LNCAP (cell line): ENCODE measurements around the gene MICAL3.

Source experiments
- CTCF ChIP-seq: fragments of 450-650 bp; IDR thresholded peaks from 2 replicates; pipeline ENCODE4 v1.5.1; 2017; ENCODE audit warnings: mild to moderate bottlenecking

The MICAL3 gene

DNA sequence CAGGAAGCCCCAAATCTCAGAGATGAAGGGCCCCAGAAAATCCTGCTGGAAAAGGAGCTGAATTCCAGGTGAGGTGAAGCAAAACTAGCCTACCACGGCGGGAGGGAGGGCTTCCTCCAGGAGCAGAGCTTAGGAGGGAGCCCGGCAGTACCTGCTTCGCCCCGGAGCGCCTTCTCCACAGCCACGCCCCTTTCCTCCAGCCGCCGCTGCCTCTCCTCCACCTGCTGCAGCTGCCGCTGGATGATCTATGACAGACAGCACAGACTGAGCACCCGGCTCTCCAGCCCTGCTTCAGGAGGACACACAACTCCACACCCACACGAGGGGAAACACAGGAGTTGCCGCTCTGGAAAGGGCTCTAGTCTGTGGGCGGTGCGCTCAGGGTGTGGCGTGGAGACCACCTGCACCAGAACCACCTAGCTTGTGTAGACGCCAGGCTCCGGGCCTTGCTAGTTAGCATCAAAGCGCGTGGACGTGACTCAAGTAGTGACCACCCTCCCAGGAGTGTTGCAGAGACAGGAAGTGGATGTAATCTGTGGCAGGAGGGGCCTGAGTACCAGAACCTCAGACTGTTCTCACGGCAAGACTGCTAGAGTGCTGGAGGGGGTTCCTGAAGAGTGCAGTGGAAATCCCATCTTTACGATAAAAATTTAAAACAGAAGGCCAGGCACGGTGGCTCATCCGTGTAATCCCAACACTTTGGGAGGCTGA, 215.5 kb downstream of the MICAL3 start:
- no peak for TF ChIP-seq CTCF

- TF ChIP-seq CTCF = no peak
Measured at GRCh38 chr22:17807578-17808410, 216.6 kb downstream of the MICAL3 start.

DNA sequence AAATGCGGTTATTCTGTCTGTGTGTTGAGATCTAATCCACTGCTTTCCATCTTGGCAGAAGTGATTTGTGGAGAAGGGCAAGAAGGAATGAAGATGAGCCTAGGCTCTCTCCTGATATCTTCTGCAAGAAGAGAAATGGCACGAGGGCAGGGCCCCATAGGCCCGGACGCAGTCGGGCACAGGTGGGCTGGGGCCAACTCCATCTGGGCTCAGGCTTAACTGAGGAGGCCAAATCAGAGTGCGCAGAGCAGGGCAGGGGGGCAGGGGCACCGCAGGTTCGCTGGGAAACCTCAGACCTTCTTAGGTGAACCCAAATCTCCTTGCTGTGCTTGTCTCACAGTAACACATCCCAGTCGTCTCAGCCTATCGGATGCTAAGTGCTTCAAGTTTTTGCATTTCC, 217.3 kb downstream of the MICAL3 start:
- no peak for TF ChIP-seq CTCF

DNA sequence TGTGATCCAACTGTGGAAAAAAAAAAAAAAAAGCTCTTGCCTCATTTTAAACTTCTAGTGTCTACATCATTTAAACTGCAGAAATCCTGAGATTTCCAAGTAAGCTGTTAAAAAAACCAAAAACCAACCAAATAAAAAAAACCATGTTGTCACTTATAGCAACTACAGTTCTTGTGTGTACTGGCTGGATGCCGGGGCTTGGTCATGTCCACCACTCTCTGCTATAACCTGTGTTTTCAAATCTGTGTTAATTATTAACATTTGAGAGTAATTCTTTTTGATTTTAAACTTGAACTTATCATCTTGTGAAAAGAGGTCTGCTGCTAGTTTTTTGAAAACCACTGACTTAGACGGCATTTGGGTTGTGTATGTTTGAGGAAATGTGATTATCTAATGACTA, 217.9 kb downstream of the MICAL3 start:
- no peak for TF ChIP-seq CTCF

DNA sequence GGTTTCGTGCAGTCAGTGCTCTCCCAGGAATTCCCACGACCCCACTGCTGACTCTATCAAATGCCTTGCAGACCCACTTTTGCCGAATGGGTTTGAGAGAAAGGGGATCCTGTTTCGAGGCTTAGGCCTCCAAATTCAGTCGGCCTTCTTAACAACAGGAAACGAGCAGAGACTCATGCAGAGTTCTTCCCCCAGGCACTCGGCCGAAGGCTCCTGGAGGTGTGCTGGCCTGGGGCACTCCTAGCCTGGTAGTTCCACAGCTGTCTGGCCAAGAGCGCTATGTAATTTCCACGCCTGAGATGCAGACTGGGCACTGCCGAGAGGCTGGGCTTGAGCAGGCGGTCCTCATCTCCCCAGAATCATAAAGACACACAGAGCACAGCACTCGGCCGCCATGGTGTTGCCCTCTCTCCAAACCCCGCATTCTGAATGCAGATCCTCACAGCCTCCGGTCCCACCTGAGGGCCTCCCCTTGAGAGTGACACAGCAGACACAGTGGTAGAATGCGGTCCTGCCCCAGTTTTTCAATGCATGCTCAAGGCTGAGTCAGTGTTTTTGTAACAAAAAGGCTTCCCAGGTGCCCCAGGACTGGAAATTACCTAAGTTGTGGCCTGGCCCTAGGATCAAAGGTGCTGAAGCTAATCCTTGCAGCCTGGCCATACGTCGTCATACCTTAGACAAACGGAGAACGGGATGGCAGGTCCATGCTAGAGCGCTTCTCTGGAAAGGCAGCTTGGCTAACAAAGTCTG, 219.9 kb downstream of the MICAL3 start:
- TF ChIP-seq CTCF = no peak

DNA sequence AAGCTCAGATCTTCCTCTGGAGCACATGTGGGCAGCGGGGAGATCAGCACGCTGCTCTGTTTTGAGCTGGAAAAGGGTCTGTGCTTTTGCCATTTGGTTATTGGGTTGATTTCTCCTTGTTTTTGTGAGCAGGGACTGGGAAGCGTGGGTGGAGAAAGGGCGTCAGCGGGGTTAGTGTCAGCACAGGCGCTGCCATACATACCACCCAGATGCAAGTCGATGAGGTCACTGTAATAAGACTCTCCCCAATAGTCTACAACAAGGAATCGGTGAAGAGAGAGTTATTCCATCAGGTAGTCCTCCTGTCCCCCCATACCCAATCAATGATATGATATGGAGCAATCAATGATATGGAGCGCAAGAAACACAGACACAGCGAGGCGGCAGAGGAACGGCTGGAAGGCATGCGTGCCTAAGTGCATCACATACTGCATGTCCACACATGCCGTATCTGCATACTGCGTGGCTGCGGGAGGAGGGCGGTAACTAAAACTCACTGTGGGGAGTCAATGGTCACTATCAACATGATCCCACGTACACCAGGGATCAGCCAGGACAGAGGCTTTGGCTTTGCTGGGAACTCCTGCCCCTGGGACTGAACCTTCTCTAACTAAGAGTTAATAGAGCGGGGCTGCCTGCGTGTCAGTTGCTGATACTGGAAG, 220.6 kb downstream of the MICAL3 start:
- TF ChIP-seq CTCF = no peak

GRCh38 chr22:17802822-17803221, 221.5 kb downstream of the MICAL3 start:
- no peak for TF ChIP-seq CTCF
